Epithelial cell of esophagus (primary cell): ENCODE results near the gene CEBPG.

ENCODE experiments used
- DNase-seq: peaks from one replicate; pipeline ENCODE4 v3.0.0; 2010; ENCODE audit warnings: low read depth
- H3K4me3 ChIP-seq: 2 replicates; pipeline ENCODE4 v1.5.1; 2011; ENCODE audit warnings: mild to moderate bottlenecking, low read length, control low read depth
- CTCF ChIP-seq: IDR thresholded peaks from 2 replicates; pipeline ENCODE4 v1.5.1; 2011; ENCODE audit warnings: low read depth, mild to moderate bottlenecking, low read length, control low read depth, inconsistent platforms; ENCODE audit not compliant: insufficient read depth; ENCODE audit errors: missing control alignments

Gene CEBPG

GRCh38 chr19:33349319-33350289 is 23.9 kb upstream of the CEBPG start:
- peak; percentile 74 for DNase-seq
- no peak overlapping the region for H3K4me3 ChIP-seq
- TF ChIP-seq CTCF, result no peak

GRCh38 chr19:33350538-33351309 is 22.8 kb upstream of the CEBPG start:
- DNase-seq, result peak; percentile 100
- no peak overlapping the region for H3K4me3 ChIP-seq
- TF ChIP-seq CTCF, result no peak

- no peak for DNase-seq
- TF ChIP-seq CTCF, result no peak
- no peak overlapping the region for H3K4me3 ChIP-seq
Measured at GRCh38 chr19:33355535-33355934, 18.0 kb upstream of the CEBPG start.

GRCh38 chr19:33357556-33357955 is 16.0 kb upstream of the CEBPG start:
- no peak for DNase-seq
- TF ChIP-seq CTCF, result no peak
- H3K4me3 ChIP-seq, result no peak overlapping the region

- H3K4me3 ChIP-seq, result no peak overlapping the region
- no peak for TF ChIP-seq CTCF
- DNase-seq, result peak; percentile 93
Measured at GRCh38 chr19:33358408-33358807, 15.1 kb upstream of the CEBPG start.

GRCh38 chr19:33359581-33359980 is 13.9 kb upstream of the CEBPG start:
- H3K4me3 ChIP-seq, result no peak overlapping the region
- no peak for DNase-seq
- TF ChIP-seq CTCF, result no peak
